SK-N-SH (cell line): ENCODE data around the gene NPS. TPM values are rescaled to one million over a fixed set of nuclear protein-coding genes. Genes with fewer than 3 reads are reported as not detected.

Experiments used
- CTCF ChIA-PET: fragments of 300-600, 350-600 bp; formaldehyde crosslinking; extraction: SDS; loops from one replicate; lab custom pipeline; 2021; lab: Yijun Ruan, JAX
- POLR2A ChIA-PET: fragments of 350-600 bp; sonication (Branson Sonifier 250); formaldehyde crosslinking; extraction: SDS; loops from one replicate; lab custom pipeline; 2020; ENCODE audit warnings: antibody characterized with exemption, inconsistent platforms; lab: Yijun Ruan, JAX
- DNase-seq: peaks from one replicate; pipeline ENCODE4 v3.0.0; 2012
- H2AFZ ChIP-seq: fragments of 200-600 bp; sonication (generic); 2 replicates; pipeline ENCODE4 v1.8.1; 2016; ENCODE audit warnings: antibody characterized with exemption, mild to moderate bottlenecking, low read depth
- H3F3A ChIP-seq: fragments of 200-600 bp; sonication (generic); replicated peaks from 2 replicates; pipeline ENCODE3; 2016; ENCODE audit warnings: antibody characterized with exemption, mild to moderate bottlenecking; ENCODE audit not compliant: insufficient read depth
- H3K27ac ChIP-seq, 2 experiments: fragments of 200-500 bp in 1 of 2; fragments of 200-600 bp in 1 of 2; sonication (Bioruptor generic) in 1 of 2; sonication (generic), shearing (Covaris generic) in 1 of 2; 2 replicates each; pipeline versions ENCODE4 v1.5.1 to v1.6.1; 2014 to 2016; ENCODE audit warnings: low read depth in 2 of 2, inconsistent platforms in 1 of 2, low read length in 1 of 2, mild to moderate bottlenecking in 1 of 2, mixed read lengths in 1 of 2
- H3K27me3 ChIP-seq: fragments of 200-600 bp; sonication (generic), shearing (Covaris generic); 2 replicates; pipeline ENCODE4 v1.6.1; 2016; ENCODE audit warnings: mixed run types; ENCODE audit not compliant: insufficient read depth
- H3K36me3 ChIP-seq, 2 experiments: fragments of 200-500 bp in 1 of 2; fragments of 200-600 bp in 1 of 2; sonication (Bioruptor generic) in 1 of 2; sonication (generic) in 1 of 2; replicated peaks in 1 of 2; 2 replicates each; pipeline versions ENCODE3 to v1.5.1; 2014 to 2016; ENCODE audit warnings: low read length in 1 of 2, mild to moderate bottlenecking in 1 of 2; ENCODE audit not compliant: insufficient read depth in 2 of 2, control insufficient read depth in 1 of 2
- H3K4me1 ChIP-seq, 2 experiments: fragments of 200-500 bp in 1 of 2; fragments of 200-600 bp in 1 of 2; sonication (Bioruptor generic) in 1 of 2; sonication (generic), shearing (Covaris generic) in 1 of 2; 2 replicates each; pipeline versions ENCODE4 v1.5.1 to v1.6.1; 2014 to 2016; ENCODE audit warnings: low read depth in 1 of 2, low read length in 1 of 2, mixed run types in 1 of 2; ENCODE audit not compliant: insufficient read depth in 2 of 2, control insufficient read depth in 1 of 2
- H3K4me2 ChIP-seq: fragments of 200-600 bp; sonication (generic), shearing (Covaris generic); 2 replicates; pipeline ENCODE4 v1.6.1; 2017; ENCODE audit warnings: mixed run types
- H3K4me3 ChIP-seq, 2 experiments: fragments of 200-500 bp in 1 of 2; fragments of 200-600 bp in 1 of 2; sonication (Bioruptor generic) in 1 of 2; sonication (generic), shearing (Covaris generic) in 1 of 2; 2 replicates each; pipeline versions ENCODE4 v1.5.1 to v1.8.1; 2014 to 2016; ENCODE audit warnings: low read depth in 2 of 2, inconsistent platforms in 1 of 2, low read length in 1 of 2, mild to moderate bottlenecking in 1 of 2, mixed read lengths in 1 of 2, moderate library complexity in 1 of 2
- H3K79me2 ChIP-seq: fragments of 200-600 bp; sonication (generic); 2 replicates; pipeline ENCODE4 v1.8.1; 2017; ENCODE audit warnings: mild to moderate bottlenecking; ENCODE audit not compliant: insufficient read depth
- H3K9ac ChIP-seq: fragments of 200-600 bp; sonication (generic); 2 replicates; pipeline ENCODE4 v1.6.1; 2017; ENCODE audit warnings: mixed run types
- H3K9me2 ChIP-seq: fragments of 200-600 bp; sonication (generic); 2 replicates; pipeline ENCODE4 v1.6.1; 2017; ENCODE audit warnings: mixed run types
- H3K9me3 ChIP-seq: fragments of 200-600 bp; sonication (generic); 2 replicates; pipeline ENCODE4 v1.6.1; 2017; ENCODE audit warnings: mixed run types, mild to moderate bottlenecking, moderate library complexity
- H4K20me1 ChIP-seq: fragments of 200-600 bp; sonication (generic); 2 replicates; pipeline ENCODE4 v1.6.1; 2017; ENCODE audit warnings: mild to moderate bottlenecking, mixed run types; ENCODE audit not compliant: insufficient read depth
- CHD2 ChIP-seq: fragments of 150-350 bp; IDR thresholded peaks from 2 replicates; pipeline ENCODE4 v1.6.1; 2018; ENCODE audit warnings: low read length; ENCODE audit not compliant: partially characterized antibody
- ELF1 ChIP-seq: IDR thresholded peaks from 2 replicates; pipeline ENCODE4 v1.4.0; 2012
- FOSL2 ChIP-seq: IDR thresholded peaks from 2 replicates; pipeline ENCODE4 v1.4.0; 2012; ENCODE audit warnings: low read depth, mild to moderate bottlenecking, moderate library complexity, borderline replicate concordance
- FOXJ3 ChIP-seq: sonication (generic); formaldehyde crosslinking; IDR thresholded peaks from 2 replicates; pipeline ENCODE4 v1.5.1; 2020; ENCODE audit warnings: mild to moderate bottlenecking, missing genetic modification reagents
- GABPA ChIP-seq: IDR thresholded peaks from 2 replicates; pipeline ENCODE4 v1.4.0; 2012; ENCODE audit warnings: low read depth, mild to moderate bottlenecking
- NFIC ChIP-seq: IDR thresholded peaks from 2 replicates; pipeline ENCODE4 v1.4.0; 2012; ENCODE audit warnings: borderline replicate concordance
- POLR2AphosphoS5 ChIP-seq: IDR thresholded peaks from 2 replicates; pipeline ENCODE4 v1.6.1; 2012; ENCODE audit warnings: low read depth, low read length
- SMC3 ChIP-seq: IDR thresholded peaks from 2 replicates; pipeline ENCODE4 v1.6.1; 2012; ENCODE audit warnings: low read depth, low read length, improper control_type of control experiment
- TAF1 ChIP-seq: IDR thresholded peaks from 2 replicates; pipeline ENCODE4 v1.6.1; 2012; ENCODE audit warnings: low read depth, mild to moderate bottlenecking, low read length, moderate library complexity, borderline replicate concordance
- TCF12 ChIP-seq: IDR thresholded peaks from 2 replicates; pipeline ENCODE4 v1.4.0; 2012
- TEAD4 ChIP-seq: IDR thresholded peaks from 2 replicates; pipeline ENCODE4 v1.4.0; 2012; ENCODE audit warnings: mild to moderate bottlenecking, borderline replicate concordance; ENCODE audit not compliant: insufficient read depth
- YY1 ChIP-seq: IDR thresholded peaks from 2 replicates; pipeline ENCODE4 v1.4.0; 2012; ENCODE audit warnings: low read depth, mild to moderate bottlenecking
- WGBS: methylation state at CpG from one replicate; pipeline ENCODE4 v1.1.6; 2017; ENCODE audit warnings: low lambda C conversion rate; 5-methylcytosine and 5-hydroxymethylcytosine counted together
- polyA plus RNA-seq, 3 experiments: library from polyadenylated mRNA; depleted of rRNA; stranded (reverse); fragments of >200 nt; gene quantifications; 2 replicates each; pipeline ENCODE4 v1.2.3, GENCODE V29; 2012
- TF ChIP-seq, protein P1 (sequence below): IDR thresholded peaks from 2 replicates; pipeline ENCODE4 v1.4.0; 2012; ENCODE audit warnings: low read depth, borderline replicate concordance
- TF ChIP-seq, protein P2 (sequence below): IDR thresholded peaks from 2 replicates; pipeline ENCODE4; 2012
- TF ChIP-seq, protein P3 (sequence below): fragments of 150-350 bp; IDR thresholded peaks from 2 replicates; pipeline ENCODE4 v1.6.1; 2016; ENCODE audit warnings: mild to moderate bottlenecking, low read depth, low read length

Gene NPS
- polyA plus RNA-seq, 1 of the 3 experiments (the other 2 are of a cell fraction): not detected

DNA sequence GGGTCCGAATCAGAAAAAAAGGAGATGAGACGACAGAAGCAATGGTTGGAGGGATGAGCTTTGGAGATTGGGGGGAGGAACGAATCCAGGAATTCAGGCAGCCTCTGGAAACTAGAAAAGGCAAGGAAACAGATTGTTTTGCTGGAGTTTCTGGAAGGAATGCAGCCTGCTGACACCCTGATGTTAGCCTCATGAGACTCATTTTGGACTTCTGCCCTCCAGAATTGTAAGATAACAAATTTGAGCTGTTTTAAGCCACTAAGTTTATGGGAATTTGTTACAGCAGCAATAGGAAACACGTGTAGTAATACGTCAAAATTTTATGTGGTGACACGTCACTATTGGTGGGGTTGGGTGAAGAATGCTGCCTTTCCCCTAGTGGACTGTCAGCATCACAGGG lies 25.6 kb upstream of the NPS start (continued):
- TF ChIP-seq GABPA: no peak
- no peak for TF ChIP-seq TEAD4
- TF ChIP-seq, protein P1, sequence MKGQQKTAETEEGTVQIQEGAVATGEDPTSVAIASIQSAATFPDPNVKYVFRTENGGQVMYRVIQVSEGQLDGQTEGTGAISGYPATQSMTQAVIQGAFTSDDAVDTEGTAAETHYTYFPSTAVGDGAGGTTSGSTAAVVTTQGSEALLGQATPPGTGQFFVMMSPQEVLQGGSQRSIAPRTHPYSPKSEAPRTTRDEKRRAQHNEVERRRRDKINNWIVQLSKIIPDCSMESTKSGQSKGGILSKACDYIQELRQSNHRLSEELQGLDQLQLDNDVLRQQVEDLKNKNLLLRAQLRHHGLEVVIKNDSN: no peak
- no peak for TF ChIP-seq ELF1
- TF ChIP-seq, protein P2, sequence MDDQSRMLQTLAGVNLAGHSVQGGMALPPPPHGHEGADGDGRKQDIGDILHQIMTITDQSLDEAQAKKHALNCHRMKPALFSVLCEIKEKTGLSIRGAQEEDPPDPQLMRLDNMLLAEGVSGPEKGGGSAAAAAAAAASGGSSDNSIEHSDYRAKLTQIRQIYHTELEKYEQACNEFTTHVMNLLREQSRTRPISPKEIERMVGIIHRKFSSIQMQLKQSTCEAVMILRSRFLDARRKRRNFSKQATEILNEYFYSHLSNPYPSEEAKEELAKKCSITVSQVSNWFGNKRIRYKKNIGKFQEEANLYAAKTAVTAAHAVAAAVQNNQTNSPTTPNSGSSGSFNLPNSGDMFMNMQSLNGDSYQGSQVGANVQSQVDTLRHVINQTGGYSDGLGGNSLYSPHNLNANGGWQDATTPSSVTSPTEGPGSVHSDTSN: no peak
- TF ChIP-seq, all 33 proteins: peak for 0

DNA sequence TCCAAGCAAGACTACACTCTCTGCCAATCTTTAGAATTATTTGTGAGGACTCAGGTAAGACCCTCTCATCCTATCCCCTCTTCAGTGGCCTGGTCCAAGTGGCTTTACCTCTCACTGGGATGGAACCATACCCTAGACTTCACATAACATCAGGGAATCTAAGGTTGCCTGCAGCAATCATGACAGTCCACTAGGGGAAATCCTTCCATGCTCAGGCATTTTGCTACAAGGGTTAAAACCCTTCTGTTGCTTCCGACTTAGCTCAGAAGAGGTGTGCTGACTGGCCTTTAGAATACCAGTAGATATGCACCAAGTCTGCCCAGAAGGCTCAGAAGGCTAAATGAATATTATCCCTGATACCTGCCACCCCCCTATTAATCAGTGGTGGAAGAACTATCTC lies 24.9 kb upstream of the NPS start:
- Histone ChIP-seq H3K79me2 (no peaks in the 10 kb centered on the region), H3K4me2 (no peak overlapping the region), H4K20me1 (no peaks in the 10 kb centered on the region), H3K27ac (no peak overlapping the region), H3K9me2 (no peaks in the 10 kb centered on the region), H2AFZ (no peak overlapping the region), H3K4me3 (no peak overlapping the region), H3K36me3 (no peaks in the 10 kb centered on the region), H3F3A (no peaks in the 10 kb centered on the region), H3K9ac (no peak overlapping the region), H3K4me1 (no peaks in the 10 kb centered on the region; a peak in 2 of 4 replicates), H3K9me3 (no peaks in the 10 kb centered on the region), H3K27me3 (no peaks in the 10 kb centered on the region)
- ChIA-PET CTCF (no interaction called here), POLR2A (no interaction called here)
- DNase-seq: no peak
- TF ChIP-seq CHD2 (no peak), SMC3 (no peak)
- TF ChIP-seq, protein P2: no peak
- WGBS: 13% methylated on average over 1 of the region's 1 CpG

DNA sequence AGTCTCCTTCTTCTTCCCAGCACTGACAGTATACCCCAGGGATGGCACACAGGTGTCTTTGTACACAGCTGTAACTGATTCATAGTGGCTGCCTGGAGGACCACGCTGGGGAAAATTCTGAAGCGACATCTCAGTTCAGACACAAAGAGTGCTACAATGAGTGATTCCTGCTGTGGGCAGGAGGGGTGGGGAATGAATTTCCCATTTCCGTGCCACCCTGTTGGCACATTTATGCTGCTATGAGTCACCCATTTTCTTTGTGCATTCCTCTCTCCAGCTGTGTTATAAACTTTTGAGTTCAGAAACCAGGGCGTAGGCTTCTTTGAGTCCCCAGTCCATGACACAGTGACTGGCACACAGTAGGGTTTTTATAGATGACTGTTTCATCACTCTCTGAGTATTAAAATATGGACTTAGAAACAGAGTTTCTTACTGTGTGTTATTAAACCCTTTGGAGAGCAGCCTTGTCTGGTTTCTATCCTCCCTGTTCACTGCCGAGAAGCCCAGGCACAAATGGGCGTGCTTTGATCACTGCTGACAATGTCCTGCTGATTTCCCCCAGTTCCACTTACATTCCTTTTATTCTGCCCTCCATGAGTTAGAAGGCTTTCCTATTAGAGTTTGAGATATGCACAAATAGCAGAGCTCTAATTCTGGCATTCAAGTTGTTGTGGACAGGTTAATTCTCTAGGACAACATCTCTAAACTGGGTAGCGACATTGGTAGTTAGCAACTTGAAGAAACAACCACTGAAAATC lies 24.0 kb upstream of the NPS start:
- Histone ChIP-seq H3K27ac (no peak overlapping the region), H3K9me3 (no peaks in the 10 kb centered on the region), H3K9ac (no peak overlapping the region), H3K79me2 (no peaks in the 10 kb centered on the region), H3F3A (no peaks in the 10 kb centered on the region), H3K9me2 (no peaks in the 10 kb centered on the region), H4K20me1 (no peaks in the 10 kb centered on the region), H3K4me2 (no peak overlapping the region), H3K36me3 (no peaks in the 10 kb centered on the region), H3K27me3 (no peaks in the 10 kb centered on the region), H2AFZ (no peak overlapping the region), H3K4me3 (no peak overlapping the region), H3K4me1 (no peaks in the 10 kb centered on the region; a peak in 2 of 4 replicates)
- DNase-seq: no peak
- 34% methylated on average over 7 of the region's 7 CpGs for WGBS
- POLR2A ChIA-PET: no interaction called here
- CTCF ChIA-PET: no interaction called here
- TF ChIP-seq YY1: no peak
- TF ChIP-seq CHD2: no peak
- TF ChIP-seq, protein P2: no peak
- TF ChIP-seq, protein P1: no peak
- TF ChIP-seq POLR2AphosphoS5: no peak
- TF ChIP-seq FOXJ3: no peak
- TF ChIP-seq, protein P3, sequence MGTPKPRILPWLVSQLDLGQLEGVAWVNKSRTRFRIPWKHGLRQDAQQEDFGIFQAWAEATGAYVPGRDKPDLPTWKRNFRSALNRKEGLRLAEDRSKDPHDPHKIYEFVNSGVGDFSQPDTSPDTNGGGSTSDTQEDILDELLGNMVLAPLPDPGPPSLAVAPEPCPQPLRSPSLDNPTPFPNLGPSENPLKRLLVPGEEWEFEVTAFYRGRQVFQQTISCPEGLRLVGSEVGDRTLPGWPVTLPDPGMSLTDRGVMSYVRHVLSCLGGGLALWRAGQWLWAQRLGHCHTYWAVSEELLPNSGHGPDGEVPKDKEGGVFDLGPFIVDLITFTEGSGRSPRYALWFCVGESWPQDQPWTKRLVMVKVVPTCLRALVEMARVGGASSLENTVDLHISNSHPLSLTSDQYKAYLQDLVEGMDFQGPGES: no peak
- no peak for TF ChIP-seq NFIC
- no peak for TF ChIP-seq TCF12
- no peak for TF ChIP-seq FOSL2
- TF ChIP-seq TAF1: no peak
- TF ChIP-seq TEAD4: no peak
- no peak for TF ChIP-seq ELF1
- no peak for TF ChIP-seq GABPA
